PC-9 (cell line): ENCODE measurements around the gene HTRA3. TPM values are rescaled to one million over a fixed set of nuclear protein-coding genes. Genes with fewer than 3 reads are reported as not detected.

Experiments
- BruUV-seq: library from RNA; stranded (reverse); fragments of 400-500 nt; replicated peaks from 2 replicates; lab custom pipeline; 2021; lab: Mats Ljungman, UMichigan
- CTCF ChIA-PET: fragments of 300-600 bp; sonication (Branson Sonifier 250); formaldehyde crosslinking; loops from one replicate; lab custom pipeline; 2022; ENCODE audit warnings: antibody characterized with exemption; lab: Charles Lee
- POLR2A ChIA-PET: fragments of 300-600 bp; sonication (Branson Sonifier 250); formaldehyde crosslinking; loops from one replicate; lab custom pipeline; 2022; ENCODE audit warnings: antibody characterized with exemption; ENCODE audit not compliant: unreplicated experiment; lab: Charles Lee
- DNase-seq, 2 experiments: peaks; one replicate each; pipeline versions ENCODE4 v3.0.0 to v3.0.0-alpha.2; 2015 to 2022; ENCODE audit warnings: mixed read lengths in 1 of 2
- H2AFZ ChIP-seq: fragments of 200-600 bp; sonication (generic); 2 replicates; pipeline ENCODE4 v1.8.1; 2017; ENCODE audit warnings: antibody characterized with exemption
- H3F3A ChIP-seq: fragments of 200-600 bp; sonication (generic); 2 replicates; pipeline ENCODE4 v1.8.1; 2017; ENCODE audit warnings: antibody characterized with exemption, mild to moderate bottlenecking, low read depth; ENCODE audit not compliant: insufficient read depth
- H3K27ac ChIP-seq: fragments of 200-600 bp; sonication (generic); 2 replicates; pipeline ENCODE4 v1.6.1; 2016; ENCODE audit warnings: mixed run types
- H3K27me3 ChIP-seq: fragments of 200-600 bp; sonication (generic); 2 replicates; pipeline ENCODE4 v1.6.1; 2016; ENCODE audit warnings: low read depth, mixed run types; ENCODE audit not compliant: insufficient read depth
- H3K36me3 ChIP-seq: fragments of 200-600 bp; sonication (generic); 2 replicates; pipeline ENCODE4 v1.6.1; 2016; ENCODE audit warnings: low read depth, mixed run types
- H3K4me1 ChIP-seq: fragments of 200-600 bp; sonication (generic); replicated peaks from 2 replicates; pipeline ENCODE4 v1.6.1; 2016; ENCODE audit warnings: mixed run types; ENCODE audit not compliant: insufficient read depth
- H3K4me2 ChIP-seq: fragments of 200-600 bp; sonication (generic); 2 replicates; pipeline ENCODE4 v1.6.1; 2017; ENCODE audit warnings: mixed run types
- H3K4me3 ChIP-seq: fragments of 200-600 bp; sonication (generic); 2 replicates; pipeline ENCODE4 v1.6.1; 2016; ENCODE audit warnings: mixed run types
- H3K79me2 ChIP-seq: fragments of 200-600 bp; sonication (generic); 2 replicates; pipeline ENCODE4 v1.6.1; 2017; ENCODE audit warnings: low read depth, mixed run types
- H3K9me2 ChIP-seq: fragments of 200-600 bp; sonication (generic); 2 replicates; pipeline ENCODE4 v1.8.1; 2017; ENCODE audit warnings: mild to moderate bottlenecking; ENCODE audit not compliant: insufficient read depth
- H3K9me3 ChIP-seq: fragments of 200-600 bp; sonication (generic); 2 replicates; pipeline ENCODE4 v1.8.1; 2016; ENCODE audit warnings: low read depth; ENCODE audit not compliant: insufficient read depth
- H4K20me1 ChIP-seq: fragments of 200-600 bp; sonication (generic); 2 replicates; pipeline ENCODE4 v1.8.1; 2017; ENCODE audit not compliant: insufficient read depth
- EZH2 ChIP-seq: fragments of 200-600 bp; sonication (generic); IDR thresholded peaks from 2 replicates; pipeline ENCODE4 v1.8.0; 2017; ENCODE audit warnings: antibody characterized with exemption, low read depth
- intact Hi-C: fragments of 100-400 bp; cut with micrococcal nuclease; formaldehyde crosslinking; loops from one replicate; pipeline ENCODE4 v1.10.0; 2022; ENCODE audit not compliant: unreplicated experiment
- total RNA-seq: library from RNA; stranded (reverse); gene quantifications from 2 replicates; pipeline ENCODE4 v1.2.3, GENCODE V29; 2021
- TF ChIP-seq, protein P1 (sequence below): fragments of 200-600 bp; sonication (generic); conservative IDR thresholded peaks from 2 replicates; pipeline ENCODE4 v1.6.1; 2017; ENCODE audit warnings: mixed run types, antibody characterized with exemption, mild to moderate bottlenecking, moderate library complexity

The HTRA3 gene
- total RNA-seq, 1 experiment from 2014 or later = 14.1 TPM

DNA sequence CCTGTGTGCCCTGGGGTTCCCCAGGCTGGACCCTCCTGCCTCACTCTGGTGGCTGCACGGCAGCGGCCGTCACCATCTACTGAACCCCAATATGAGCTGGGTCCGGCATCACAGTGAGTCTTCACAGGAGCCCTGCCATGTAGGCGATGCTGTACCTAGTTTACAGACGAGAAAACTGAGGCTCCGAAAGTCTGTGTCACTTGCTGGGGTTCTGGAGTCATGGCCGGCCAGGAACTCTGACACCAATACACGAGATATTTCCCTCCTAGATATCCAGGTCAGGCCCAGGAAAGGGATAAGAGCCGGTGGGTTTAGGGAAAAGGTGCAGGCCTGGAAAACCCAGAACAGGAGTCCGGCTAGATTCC, 74.4 kb downstream of the HTRA3 start:
- intact Hi-C loops = no loop called here
- Histone ChIP-seq H2AFZ (no peak overlapping the region), H3K27ac (no peak overlapping the region), H3K79me2 (no peaks in the 10 kb centered on the region), H3K4me2 (no peak overlapping the region), H3K9me2 (no peaks in the 10 kb centered on the region), H3K4me3 (no peak overlapping the region), H3K9me3 (no peaks in the 10 kb centered on the region), H3K36me3 (no peaks in the 10 kb centered on the region), H3K27me3 (no peaks in the 10 kb centered on the region), H3K4me1 (no peaks in the 10 kb centered on the region), H3F3A (no peaks in the 10 kb centered on the region), H4K20me1 (no peaks in the 10 kb centered on the region)
- TF ChIP-seq EZH2 = no peak
- TF ChIP-seq, protein P1, sequence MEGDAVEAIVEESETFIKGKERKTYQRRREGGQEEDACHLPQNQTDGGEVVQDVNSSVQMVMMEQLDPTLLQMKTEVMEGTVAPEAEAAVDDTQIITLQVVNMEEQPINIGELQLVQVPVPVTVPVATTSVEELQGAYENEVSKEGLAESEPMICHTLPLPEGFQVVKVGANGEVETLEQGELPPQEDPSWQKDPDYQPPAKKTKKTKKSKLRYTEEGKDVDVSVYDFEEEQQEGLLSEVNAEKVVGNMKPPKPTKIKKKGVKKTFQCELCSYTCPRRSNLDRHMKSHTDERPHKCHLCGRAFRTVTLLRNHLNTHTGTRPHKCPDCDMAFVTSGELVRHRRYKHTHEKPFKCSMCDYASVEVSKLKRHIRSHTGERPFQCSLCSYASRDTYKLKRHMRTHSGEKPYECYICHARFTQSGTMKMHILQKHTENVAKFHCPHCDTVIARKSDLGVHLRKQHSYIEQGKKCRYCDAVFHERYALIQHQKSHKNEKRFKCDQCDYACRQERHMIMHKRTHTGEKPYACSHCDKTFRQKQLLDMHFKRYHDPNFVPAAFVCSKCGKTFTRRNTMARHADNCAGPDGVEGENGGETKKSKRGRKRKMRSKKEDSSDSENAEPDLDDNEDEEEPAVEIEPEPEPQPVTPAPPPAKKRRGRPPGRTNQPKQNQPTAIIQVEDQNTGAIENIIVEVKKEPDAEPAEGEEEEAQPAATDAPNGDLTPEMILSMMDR = no peak
- DNase-seq = no peak
- CTCF ChIA-PET = no interaction called here
- POLR2A ChIA-PET = no interaction called here
- BruUV-seq = no TSS peak

DNA sequence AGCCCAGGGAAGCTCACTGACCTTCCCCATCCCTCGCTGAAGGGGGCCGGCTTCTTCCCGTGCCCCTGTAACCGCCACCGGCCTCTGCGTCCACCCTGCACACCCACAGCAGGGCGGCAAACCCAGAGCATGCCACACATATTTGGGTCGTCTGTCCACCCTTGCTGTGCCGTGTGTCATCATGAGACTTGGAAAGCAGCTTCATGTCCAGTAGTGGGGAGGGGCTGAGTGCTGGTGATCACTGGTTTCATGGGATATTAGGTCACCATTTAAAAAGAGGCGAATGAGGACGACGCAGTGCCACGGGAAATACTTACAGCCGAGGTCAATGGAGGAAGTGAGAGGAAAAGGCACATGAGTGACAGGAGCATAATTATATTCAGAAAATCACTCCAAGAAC, 74.8 kb downstream of the HTRA3 start:
- Histone ChIP-seq H3K36me3 (no peaks in the 10 kb centered on the region), H3K27ac (no peak overlapping the region), H3K27me3 (no peaks in the 10 kb centered on the region), H3K9me3 (no peaks in the 10 kb centered on the region), H3K79me2 (no peaks in the 10 kb centered on the region), H3K4me3 (no peak overlapping the region), H4K20me1 (no peaks in the 10 kb centered on the region), H3F3A (no peaks in the 10 kb centered on the region), H3K9me2 (no peaks in the 10 kb centered on the region), H3K4me2 (no peak overlapping the region), H2AFZ (no peak overlapping the region), H3K4me1 (no peaks in the 10 kb centered on the region)
- intact Hi-C loops = no loop called here
- ChIA-PET CTCF (no interaction called here), POLR2A (no interaction called here)
- no peak for DNase-seq
- no peak for TF ChIP-seq EZH2
- TF ChIP-seq, protein P1 = no peak
- BruUV-seq = no TSS peak

DNA sequence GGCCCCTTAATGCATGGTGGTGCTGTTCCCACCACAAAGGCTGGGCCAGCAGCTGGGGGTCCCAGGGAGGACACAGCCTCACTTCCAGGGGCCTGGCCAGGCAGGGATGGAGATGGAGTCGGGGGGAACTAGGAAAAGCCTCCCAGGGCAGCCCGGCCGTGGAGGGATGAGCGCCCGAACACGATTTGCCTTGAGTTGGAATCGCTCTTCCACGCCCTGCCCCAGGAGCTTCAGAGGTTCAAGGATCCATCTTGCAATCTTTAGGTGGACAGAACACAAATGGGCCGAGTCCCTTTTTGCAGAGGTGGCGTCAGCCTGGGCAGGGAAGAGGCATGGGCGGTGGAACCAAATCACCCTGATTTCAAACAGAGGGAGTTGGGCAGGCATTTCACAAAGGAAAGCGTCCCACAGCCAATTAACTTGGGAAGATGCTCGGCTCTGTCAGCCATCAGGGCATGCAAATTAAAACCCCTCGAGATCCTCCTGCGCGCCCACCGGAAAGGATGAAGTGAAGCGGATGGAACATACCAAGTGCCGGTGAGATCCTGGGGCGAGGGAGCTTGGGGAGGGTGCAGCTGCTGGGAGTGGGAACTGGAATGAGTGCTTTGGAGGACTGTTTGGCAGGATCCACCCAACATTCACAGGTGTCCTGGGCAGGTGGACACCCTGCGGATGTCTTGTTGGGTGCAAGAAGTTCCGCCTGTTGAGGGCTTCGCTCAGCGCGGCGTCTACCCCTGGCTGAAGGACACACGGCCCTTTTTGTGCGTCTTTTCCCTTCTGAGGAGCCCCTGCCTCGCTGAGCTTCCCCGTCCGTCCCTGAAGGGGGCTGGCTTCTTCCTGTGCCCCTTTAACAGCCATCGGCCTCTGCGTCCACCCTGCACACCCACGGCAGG, 75.7 kb downstream of the HTRA3 start:
- Histone ChIP-seq H3K9me3 (no peaks in the 10 kb centered on the region), H3K36me3 (no peaks in the 10 kb centered on the region), H3K27ac (no peak overlapping the region), H4K20me1 (no peaks in the 10 kb centered on the region), H3K79me2 (no peaks in the 10 kb centered on the region), H2AFZ (no peak overlapping the region), H3K9me2 (no peaks in the 10 kb centered on the region), H3F3A (no peaks in the 10 kb centered on the region), H3K4me2 (no peak overlapping the region), H3K4me1 (no peaks in the 10 kb centered on the region), H3K27me3 (no peaks in the 10 kb centered on the region), H3K4me3 (no peak overlapping the region)
- ChIA-PET CTCF (no interaction called here), POLR2A (no interaction called here)
- TF ChIP-seq, protein P1 = no peak
- no peak for TF ChIP-seq EZH2
- BruUV-seq = no TSS peak
- DNase-seq = no peak
- intact Hi-C loops = no loop called here
